HepG2 (cell line): Measurements from ENCODE around the gene CFL1. TPM values are rescaled to one million over a fixed set of nuclear protein-coding genes. Genes with fewer than 3 reads are reported as not detected.

ENCODE experiments used
- ATAC-seq: fragments of 200-7000 bp; cut with Tn5 transposase; 3 replicates; pipeline ENCODE4 v1.9.1; 2020; ENCODE audit warnings: mild to moderate bottlenecking, moderate library complexity
- BruUV-seq: library from RNA; stranded (reverse); fragments of 400-500 nt; replicated peaks from 2 replicates; lab custom pipeline; 2021; lab: Mats Ljungman, UMichigan
- CTCF ChIA-PET: fragments of 300-600 bp; formaldehyde crosslinking; extraction: SDS; loops from one replicate; lab custom pipeline; 2021; ENCODE audit warnings: low total read pairs, inconsistent platforms, low intra/inter-chr PET ratio; lab: Yijun Ruan, JAX
- POLR2A ChIA-PET: fragments of 350-600 bp; sonication (Branson Sonifier 250); formaldehyde crosslinking; loops from one replicate; lab custom pipeline; 2020; ENCODE audit warnings: antibody characterized with exemption, inconsistent platforms; lab: Yijun Ruan, JAX
- DNase-seq: peaks from one replicate; pipeline ENCODE4 v3.0.0-alpha.2; 2015; ENCODE audit warnings: low spot score
- FAIRE-seq: peaks from 3 replicates; lab custom pipeline; 2011; peaks lifted over from hg19 to GRCh38; lab: Jason Lieb, UNC
- H2AFZ ChIP-seq: one replicate; pipeline ENCODE4 v1.6.1; 2011; ENCODE audit warnings: low read length, inconsistent platforms
- H3K27ac ChIP-seq: fragments of 300-600 bp; 3 replicates; pipeline ENCODE4 v1.8.0; 2011; ENCODE audit warnings: mixed run types, mild to moderate bottlenecking, mixed read lengths, low read length, inconsistent platforms; ENCODE audit not compliant: insufficient read depth; ENCODE audit errors: extremely low read length
- H3K27me3 ChIP-seq, 2 experiments: fragments of 200-600 bp in 1 of 2; 2 replicates in 1 of 2; 3 replicates in 1 of 2; pipeline versions ENCODE4 v1.6.0 to v1.8.0; 2011; ENCODE audit warnings: low read length in 2 of 2, mild to moderate bottlenecking in 2 of 2, moderate library complexity in 2 of 2, inconsistent platforms in 1 of 2; ENCODE audit not compliant: insufficient read depth in 2 of 2, control insufficient read depth in 1 of 2
- H3K36me3 ChIP-seq, 2 experiments: fragments of 200-600 bp in 1 of 2; replicated peaks in 1 of 2; 2 replicates in 1 of 2; 3 replicates in 1 of 2; pipeline versions ENCODE4 v1.5.1 to v1.8.0; 2011; ENCODE audit warnings: low read length in 2 of 2, inconsistent platforms in 1 of 2; ENCODE audit not compliant: insufficient read depth in 2 of 2, control insufficient read depth in 1 of 2
- H3K4me1 ChIP-seq: 2 replicates; pipeline ENCODE4 v1.5.1; 2012; ENCODE audit warnings: low read length, inconsistent platforms; ENCODE audit not compliant: insufficient read depth
- H3K4me2 ChIP-seq: 2 replicates; pipeline ENCODE4 v1.6.0; 2011; ENCODE audit warnings: low read depth, low read length, inconsistent platforms
- H3K4me3 ChIP-seq, 3 experiments: fragments of 200-600 bp in 1 of 3; sonication (generic), shearing (Covaris generic) in 1 of 3; replicated peaks in 1 of 3; 2 replicates each; pipeline ENCODE4 v1.5.1; 2011 to 2016; ENCODE audit warnings: low read length in 3 of 3, inconsistent platforms in 2 of 3, low read depth in 2 of 3, mild to moderate bottlenecking in 2 of 3, control low read depth in 1 of 3, mixed read lengths in 1 of 3; ENCODE audit not compliant: insufficient read depth in 1 of 3
- H3K79me2 ChIP-seq: one replicate; pipeline ENCODE4 v1.6.1; 2011; ENCODE audit warnings: low read length, inconsistent platforms; ENCODE audit not compliant: insufficient read depth
- H3K9ac ChIP-seq: 2 replicates; pipeline ENCODE4 v1.6.0; 2011; ENCODE audit warnings: mild to moderate bottlenecking, low read depth, low read length, inconsistent platforms; ENCODE audit not compliant: insufficient read depth
- H3K9me3 ChIP-seq: 2 replicates; pipeline ENCODE4 v1.5.1; 2012; ENCODE audit warnings: mild to moderate bottlenecking, low read length
- H4K20me1 ChIP-seq: 2 replicates; pipeline ENCODE4 v1.6.0; 2011; ENCODE audit warnings: inconsistent platforms, mild to moderate bottlenecking, low read length, moderate library complexity; ENCODE audit not compliant: insufficient read depth
- PAF1 ChIP-seq: IDR thresholded peaks from 2 replicates; pipeline ENCODE4 v1.6.1; 2016; ENCODE audit warnings: missing genetic modification reagents, missing compliant biosample characterization
- POLR2G ChIP-seq: fragments of 200-400 bp; formaldehyde crosslinking; IDR thresholded peaks from 2 replicates; pipeline ENCODE4 v1.6.1; 2018; ENCODE audit warnings: mild to moderate bottlenecking, low read depth, low read length, moderate library complexity
- RBFOX2 ChIP-seq: fragments of 200-400 bp; formaldehyde crosslinking; IDR thresholded peaks from 2 replicates; pipeline ENCODE4 v1.6.1; 2017; ENCODE audit warnings: low read depth, mild to moderate bottlenecking, low read length
- ZC3H13 ChIP-seq: sonication (generic); formaldehyde crosslinking; IDR thresholded peaks from 2 replicates; pipeline ENCODE4 v1.8.1; 2023; ENCODE audit warnings: mild to moderate bottlenecking, missing genetic modification reagents, moderate library complexity
- ZNF225 ChIP-seq: sonication (generic); formaldehyde crosslinking; IDR thresholded peaks from 2 replicates; pipeline ENCODE4 v1.4.0; 2020; ENCODE audit warnings: mild to moderate bottlenecking, missing genetic modification reagents
- ZNF234 ChIP-seq: sonication (generic); formaldehyde crosslinking; conservative IDR thresholded peaks from 2 replicates; pipeline ENCODE4 v1.5.1; 2020; ENCODE audit warnings: mild to moderate bottlenecking, missing genetic modification reagents
- ZNF263 ChIP-seq: sonication (generic); formaldehyde crosslinking; IDR thresholded peaks from 2 replicates; pipeline ENCODE4 v1.4.0; 2020; ENCODE audit warnings: missing genetic modification reagents
- WGBS: methylation state at CpG from one replicate; pipeline ENCODE4 v1.1.6; 2017; ENCODE audit warnings: low lambda C conversion rate; 5-methylcytosine and 5-hydroxymethylcytosine counted together
- in situ Hi-C: cut with HindIII; loops from 2 replicates; pipeline ENCODE4 v1.10.0; 2017; ENCODE audit warnings: low pct_unique_long_range_greater_than_20kb; ENCODE audit not compliant: extremely low pct_ligation_motif_present
- intact Hi-C: fragments of 100-400 bp; cut with micrococcal nuclease; formaldehyde crosslinking; loops from one replicate; pipeline ENCODE4 v1.10.0; 2022; ENCODE audit not compliant: unreplicated experiment
- polyA plus RNA-seq, 8 experiments: library from polyadenylated mRNA; depleted of rRNA in 3 of 8; stranded (reverse) in 7 of 8; unstranded in 1 of 8; fragments of >200 nt; fragmentation: Illumina TruSeq in 4 of 8; extraction: Trizol in 4 of 8; gene quantifications; 2 replicates each; pipeline versions ENCODE4 v1.2.1 to v1.2.3, GENCODE V29; 2011 to 2016; ENCODE audit warnings: low read depth in 4 of 8, missing spikeins in 1 of 8, mixed read lengths in 1 of 8; ENCODE audit not compliant: insufficient read depth in 1 of 8
- total RNA-seq, 5 experiments: library from RNA; depleted of rRNA; stranded (reverse); fragments of >200 nt; fragmentation: Illumina TruSeq; extraction: Trizol; gene quantifications; 2 replicates each; pipeline ENCODE4 v1.2.3, GENCODE V29; 2016; ENCODE audit warnings: low read depth in 1 of 5
- TF ChIP-seq, protein P1 (sequence below): sonication (generic); formaldehyde crosslinking; IDR thresholded peaks from 2 replicates; pipeline ENCODE4 v1.4.0; 2020; ENCODE audit warnings: missing genetic modification reagents
- TF ChIP-seq, protein P2 (sequence below): sonication (generic); formaldehyde crosslinking; IDR thresholded peaks from 2 replicates; pipeline ENCODE4 v1.4.0; 2020; ENCODE audit warnings: missing genetic modification reagents

Gene CFL1
- total and polyA plus RNA-seq, 2 of the 13 experiments (the other 11 are each of a cell fraction or from before 2014, with no cell fraction given), result 379 to 383 TPM

DNA sequence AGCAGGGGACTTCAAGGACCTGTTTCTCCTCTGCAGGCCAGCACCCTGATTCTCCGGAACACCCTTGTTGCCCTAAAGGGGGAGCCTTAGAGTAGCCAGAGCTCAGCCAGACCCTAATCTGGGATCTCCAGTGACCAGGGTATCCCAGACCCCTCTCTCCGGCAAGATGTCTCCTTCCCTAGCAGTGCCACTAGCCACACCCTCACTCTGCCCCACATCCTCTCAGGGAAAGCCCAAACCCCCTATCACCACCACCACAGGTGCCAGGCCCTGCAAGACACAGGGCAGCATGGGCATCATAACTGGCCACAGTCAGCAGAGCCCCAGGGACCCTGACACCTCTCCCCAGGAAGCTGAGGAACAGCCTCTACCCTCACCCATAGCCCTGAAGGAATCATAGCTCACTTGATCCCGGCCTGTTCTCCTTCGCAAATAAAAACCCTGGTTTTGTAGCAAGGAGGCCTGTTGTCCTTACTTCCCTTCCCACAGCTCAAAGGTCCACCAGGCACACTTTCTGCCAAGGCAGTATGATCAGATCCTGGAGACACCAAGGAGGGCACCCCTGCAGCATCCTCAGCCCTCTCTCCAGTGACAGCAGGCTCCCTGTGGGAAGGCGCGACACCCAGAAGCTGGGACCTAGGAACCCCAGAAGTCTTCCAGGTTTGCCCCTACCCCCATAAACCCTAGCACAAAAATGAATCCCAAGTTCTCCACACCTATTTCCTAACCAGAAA lies 4.6 kb downstream of the CFL1 start:
- H3K9me3 ChIP-seq, result 0 out of 2 replicates have a peak, but pooled peaks cover 4% of the 10 kb centered on the region
- DNase-seq (no peak), FAIRE-seq (no peak), ATAC-seq (no peak)
- 100% methylated on average over 2 of the region's 6 CpGs for WGBS
- ChIA-PET CTCF (no interaction called here), POLR2A (interaction anchor here (1.0 to 2.6 kb wide), 7 partner anchors 16 to 200 kb away, joined by 3 to 8 read pairs (median 4); partner anchors contain the start of genes CCDC85B and FIBP)
- peaks cover 63% of the 10 kb centered on the region for H3K4me1 ChIP-seq
- intact Hi-C loops, result no loop called here
- H3K4me3 ChIP-seq, result no peak overlapping the region
- BruUV-seq, result no TSS peak
- H3K36me3 ChIP-seq, result peaks cover 14 to 34% of the 10 kb centered on the region in 2 experiments
- H3K27me3 ChIP-seq, result no peaks in the 10 kb centered on the region; a peak in 1 of 5 replicates
- peaks cover 22% of the 10 kb centered on the region for H3K79me2 ChIP-seq
- H3K9ac ChIP-seq, result no peak overlapping the region
- H3K27ac ChIP-seq, result peak overlapping the region; percentile 20
- H4K20me1 ChIP-seq, result peaks cover 50% of the 10 kb centered on the region
- no peak overlapping the region for H3K4me2 ChIP-seq
- in situ Hi-C loops, result loop anchor here (10.0 kb wide), 1 partner anchor 299 kb away; the partner anchor contains the start of gene LTBP3
- H2AFZ ChIP-seq, result no peak overlapping the region
- TF ChIP-seq ZNF234 (CRISPR knock-in tag) (no peak), POLR2G (peak; percentile 31; the same call in 1 of the 2 replicates)

DNA sequence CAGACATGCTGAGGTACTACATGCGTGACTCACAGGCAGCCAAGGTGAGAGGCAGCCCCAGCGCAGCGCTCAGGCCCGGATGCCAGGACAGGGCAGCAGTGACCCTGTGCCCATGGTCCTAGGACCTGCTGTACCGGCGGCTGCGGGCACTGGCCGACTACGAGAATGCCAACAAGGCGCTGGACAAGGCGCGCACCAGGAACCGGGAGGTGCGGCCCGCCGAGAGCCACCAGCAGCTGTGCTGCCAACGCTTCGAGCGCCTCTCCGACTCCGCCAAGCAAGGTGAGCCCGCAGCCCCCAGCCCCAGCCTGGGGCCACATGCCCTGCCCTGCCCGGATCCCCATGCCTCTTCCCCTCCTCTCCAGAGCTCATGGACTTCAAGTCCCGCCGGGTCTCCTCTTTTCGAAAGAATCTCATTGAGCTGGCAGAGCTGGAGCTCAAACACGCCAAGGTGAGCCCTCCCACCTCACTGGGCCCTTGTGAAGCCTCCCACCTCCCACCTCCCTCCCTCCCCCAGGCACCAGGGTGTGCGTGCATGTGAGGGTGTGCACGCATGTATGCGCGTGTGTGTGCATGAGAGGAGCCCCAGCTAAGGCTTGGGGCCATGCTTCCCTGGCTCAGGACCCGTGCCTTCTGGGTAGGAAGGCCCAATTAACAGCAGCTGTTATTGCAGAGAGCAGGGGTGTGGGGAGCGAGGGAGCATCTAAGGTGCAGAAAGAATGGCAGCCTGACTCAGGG lies 5.3 kb downstream of the CFL1 start:
- DNase-seq (no peak), ATAC-seq (no peak), FAIRE-seq (no peak)
- H2AFZ ChIP-seq, result no peak overlapping the region
- H3K36me3 ChIP-seq, result peaks cover 14 to 34% of the 10 kb centered on the region in 2 experiments
- ChIA-PET POLR2A (interaction anchor here (0.9 to 2.6 kb wide), 3 partner anchors 10 to 37 kb away, joined by 4 to 8 read pairs (median 4); partner anchors contain the start of gene CCDC85B), CTCF (no interaction called here)
- no peak overlapping the region for H3K4me3 ChIP-seq
- peaks cover 21% of the 10 kb centered on the region for H3K79me2 ChIP-seq
- in situ Hi-C loops (loop anchor here (10.0 kb wide), 1 partner anchor 298 kb away; the partner anchor contains the start of gene LTBP3), intact Hi-C loops (no loop called here)
- H3K9me3 ChIP-seq, result 0 out of 2 replicates have a peak, but pooled peaks cover 4% of the 10 kb centered on the region
- H3K4me1 ChIP-seq, result peaks cover 71% of the 10 kb centered on the region
- 94% methylated on average over 18 of the region's 33 CpGs for WGBS
- H3K4me2 ChIP-seq, result no peak overlapping the region
- no peak overlapping the region for H3K27ac ChIP-seq
- no peak overlapping the region for H3K9ac ChIP-seq
- no peaks in the 10 kb centered on the region for H3K27me3 ChIP-seq
- BruUV-seq, result no TSS peak
- peaks cover 50% of the 10 kb centered on the region for H4K20me1 ChIP-seq
- TF ChIP-seq, protein P1, sequence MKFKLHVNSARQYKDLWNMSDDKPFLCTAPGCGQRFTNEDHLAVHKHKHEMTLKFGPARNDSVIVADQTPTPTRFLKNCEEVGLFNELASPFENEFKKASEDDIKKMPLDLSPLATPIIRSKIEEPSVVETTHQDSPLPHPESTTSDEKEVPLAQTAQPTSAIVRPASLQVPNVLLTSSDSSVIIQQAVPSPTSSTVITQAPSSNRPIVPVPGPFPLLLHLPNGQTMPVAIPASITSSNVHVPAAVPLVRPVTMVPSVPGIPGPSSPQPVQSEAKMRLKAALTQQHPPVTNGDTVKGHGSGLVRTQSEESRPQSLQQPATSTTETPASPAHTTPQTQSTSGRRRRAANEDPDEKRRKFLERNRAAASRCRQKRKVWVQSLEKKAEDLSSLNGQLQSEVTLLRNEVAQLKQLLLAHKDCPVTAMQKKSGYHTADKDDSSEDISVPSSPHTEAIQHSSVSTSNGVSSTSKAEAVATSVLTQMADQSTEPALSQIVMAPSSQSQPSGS (CRISPR knock-in tag), result no peak
- TF ChIP-seq, protein P2, sequence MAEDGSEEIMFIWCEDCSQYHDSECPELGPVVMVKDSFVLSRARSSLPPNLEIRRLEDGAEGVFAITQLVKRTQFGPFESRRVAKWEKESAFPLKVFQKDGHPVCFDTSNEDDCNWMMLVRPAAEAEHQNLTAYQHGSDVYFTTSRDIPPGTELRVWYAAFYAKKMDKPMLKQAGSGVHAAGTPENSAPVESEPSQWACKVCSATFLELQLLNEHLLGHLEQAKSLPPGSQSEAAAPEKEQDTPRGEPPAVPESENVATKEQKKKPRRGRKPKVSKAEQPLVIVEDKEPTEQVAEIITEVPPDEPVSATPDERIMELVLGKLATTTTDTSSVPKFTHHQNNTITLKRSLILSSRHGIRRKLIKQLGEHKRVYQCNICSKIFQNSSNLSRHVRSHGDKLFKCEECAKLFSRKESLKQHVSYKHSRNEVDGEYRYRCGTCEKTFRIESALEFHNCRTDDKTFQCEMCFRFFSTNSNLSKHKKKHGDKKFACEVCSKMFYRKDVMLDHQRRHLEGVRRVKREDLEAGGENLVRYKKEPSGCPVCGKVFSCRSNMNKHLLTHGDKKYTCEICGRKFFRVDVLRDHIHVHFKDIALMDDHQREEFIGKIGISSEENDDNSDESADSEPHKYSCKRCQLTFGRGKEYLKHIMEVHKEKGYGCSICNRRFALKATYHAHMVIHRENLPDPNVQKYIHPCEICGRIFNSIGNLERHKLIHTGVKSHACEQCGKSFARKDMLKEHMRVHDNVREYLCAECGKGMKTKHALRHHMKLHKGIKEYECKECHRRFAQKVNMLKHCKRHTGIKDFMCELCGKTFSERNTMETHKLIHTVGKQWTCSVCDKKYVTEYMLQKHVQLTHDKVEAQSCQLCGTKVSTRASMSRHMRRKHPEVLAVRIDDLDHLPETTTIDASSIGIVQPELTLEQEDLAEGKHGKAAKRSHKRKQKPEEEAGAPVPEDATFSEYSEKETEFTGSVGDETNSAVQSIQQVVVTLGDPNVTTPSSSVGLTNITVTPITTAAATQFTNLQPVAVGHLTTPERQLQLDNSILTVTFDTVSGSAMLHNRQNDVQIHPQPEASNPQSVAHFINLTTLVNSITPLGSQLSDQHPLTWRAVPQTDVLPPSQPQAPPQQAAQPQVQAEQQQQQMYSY (CRISPR knock-in tag), result no peak
- TF ChIP-seq ZNF225 (CRISPR knock-in tag), result no peak
- peak; percentile 32 for TF ChIP-seq PAF1 (CRISPR knock-in tag)
- peak; percentile 81 for TF ChIP-seq RBFOX2
- TF ChIP-seq ZC3H13 (CRISPR knock-in tag), result peak; percentile 37; the same call in 1 of the 2 replicates
- no peak for TF ChIP-seq ZNF263 (CRISPR knock-in tag)
- peak; percentile 2; the same call in 1 of the 2 replicates for TF ChIP-seq POLR2G
